K562 (cell line): Measurements from ENCODE around the gene FGGY. TPM values are rescaled to one million over a fixed set of nuclear protein-coding genes. Genes with fewer than 3 reads are reported as not detected.

Experiments
- ATAC-seq: fragments of 200-7000 bp; cut with Tn5 transposase; 3 replicates; pipeline ENCODE4 v1.9.1; 2020; ENCODE audit warnings: moderate library complexity
- BruUV-seq: library from RNA; stranded (reverse); fragments of 400-500 nt; replicated peaks from 2 replicates; lab custom pipeline; 2021; lab: Mats Ljungman, UMichigan
- CTCF ChIA-PET: fragments of 300-600 bp; formaldehyde crosslinking; extraction: SDS; loops from one replicate; lab custom pipeline; 2021; ENCODE audit warnings: low intra/inter-chr PET ratio; lab: Yijun Ruan, JAX
- POLR2A ChIA-PET: fragments of 300-600, 350-650 bp; sonication (Branson Sonifier 250); formaldehyde crosslinking; extraction: SDS; loops from one replicate; lab custom pipeline; 2021; ENCODE audit warnings: antibody characterized with exemption, inconsistent platforms; lab: Yijun Ruan, JAX
- DNase-seq, 4 experiments: peaks; one replicate each; pipeline versions ENCODE4 v3.0.0 to v3.0.0-alpha.2; 2011 to 2018; ENCODE audit warnings: low spot score in 3 of 4, mixed read lengths in 3 of 4; ENCODE audit errors: extremely low read depth in 1 of 4
- FAIRE-seq: peaks from 2 replicates; lab custom pipeline; 2011; peaks lifted over from hg19 to GRCh38; lab: Jason Lieb, UNC
- H2AFZ ChIP-seq: 2 replicates; pipeline ENCODE4 v1.6.0; 2011; ENCODE audit warnings: low read depth, low read length, control low read depth, inconsistent platforms
- H3K27ac ChIP-seq: fragments of 200-600 bp; 3 replicates; pipeline ENCODE4 v1.8.0; 2011; ENCODE audit warnings: low read depth, mild to moderate bottlenecking, control low read depth, inconsistent platforms, low read length, moderate library complexity, mixed read lengths; ENCODE audit errors: extremely low read depth
- H3K27me3 ChIP-seq, 2 experiments: fragments of 300-600 bp in 1 of 2; 2 replicates in 1 of 2; 3 replicates in 1 of 2; pipeline versions ENCODE4 v1.6.0 to v1.8.0; 2011; ENCODE audit warnings: inconsistent platforms in 2 of 2, low read length in 2 of 2, mild to moderate bottlenecking in 1 of 2, mixed read lengths in 1 of 2, moderate library complexity in 1 of 2; ENCODE audit not compliant: control insufficient read depth in 2 of 2, insufficient read depth in 2 of 2
- H3K36me3 ChIP-seq: fragments of 300-600 bp; 3 replicates; pipeline ENCODE4 v1.8.0; 2011; ENCODE audit warnings: mild to moderate bottlenecking, low read length, inconsistent platforms; ENCODE audit not compliant: control insufficient read depth, insufficient read depth
- H3K4me1 ChIP-seq, 2 experiments: fragments of 200-600 bp in 1 of 2; replicated peaks in 1 of 2; 2 replicates in 1 of 2; 3 replicates in 1 of 2; pipeline versions ENCODE4 v1.5.1 to v1.8.0; 2011; ENCODE audit warnings: inconsistent platforms in 2 of 2, low read length in 2 of 2, mild to moderate bottlenecking in 1 of 2, mixed read lengths in 1 of 2, moderate library complexity in 1 of 2; ENCODE audit not compliant: control insufficient read depth in 2 of 2, insufficient read depth in 2 of 2
- H3K4me2 ChIP-seq: 2 replicates; pipeline ENCODE4 v1.6.1; 2011; ENCODE audit warnings: low read length, control low read depth, inconsistent platforms, mixed read lengths; ENCODE audit not compliant: insufficient read depth
- H3K4me3 ChIP-seq: fragments of 200-600 bp; sonication (generic), shearing (Covaris generic); 2 replicates; pipeline ENCODE4 v1.5.1; 2016; ENCODE audit warnings: control low read depth, inconsistent platforms
- H3K79me2 ChIP-seq: fragments of 200-600 bp; 3 replicates; pipeline ENCODE4 v1.8.0; 2011; ENCODE audit warnings: low read length, inconsistent platforms; ENCODE audit not compliant: control insufficient read depth, insufficient read depth
- H3K9ac ChIP-seq, 2 experiments: 2 replicates each; pipeline versions ENCODE4 v1.6.0 to v1.6.1; 2011; ENCODE audit warnings: low read depth in 2 of 2, low read length in 2 of 2, control low read depth in 1 of 2, inconsistent platforms in 1 of 2, mild to moderate bottlenecking in 1 of 2, mixed read lengths in 1 of 2; ENCODE audit not compliant: insufficient read depth in 1 of 2
- H3K9me1 ChIP-seq: one replicate; pipeline ENCODE4 v1.6.0; 2011; ENCODE audit warnings: inconsistent platforms, mild to moderate bottlenecking, low read length, moderate library complexity; ENCODE audit not compliant: control insufficient read depth, insufficient read depth
- H3K9me3 ChIP-seq: replicated peaks from 2 replicates; pipeline ENCODE4 v1.5.1; 2011; ENCODE audit warnings: low read depth, low read length, inconsistent platforms; ENCODE audit not compliant: control insufficient read depth, insufficient read depth
- H4K20me1 ChIP-seq: replicated peaks from 2 replicates; pipeline ENCODE4 v1.6.1; 2011; ENCODE audit warnings: low read length, inconsistent platforms, mixed read lengths; ENCODE audit not compliant: control insufficient read depth, insufficient read depth
- ATF4 ChIP-seq: fragments of 450-650 bp; formaldehyde crosslinking; IDR thresholded peaks from 2 replicates; pipeline ENCODE4 v1.4.0; 2022; ENCODE audit warnings: mild to moderate bottlenecking, moderate library complexity
- GTF3C2 ChIP-seq: IDR thresholded peaks from 3 replicates; pipeline ENCODE4 v1.6.1; 2011; ENCODE audit warnings: borderline replicate concordance, mild to moderate bottlenecking, moderate library complexity; ENCODE audit not compliant: insufficient read length; ENCODE audit errors: extremely low read depth
- HINFP ChIP-seq: fragments of 450-650 bp; conservative IDR thresholded peaks from 2 replicates; pipeline ENCODE4 v1.6.1; 2016; ENCODE audit warnings: missing genetic modification characterization, low read depth, mild to moderate bottlenecking, control low read depth, missing compliant biosample characterization
- HIVEP1 ChIP-seq: fragments of 250-450 bp; sonication (Bioruptor Pico); IDR thresholded peaks from 2 replicates; pipeline ENCODE4 v1.4.0; 2020; ENCODE audit warnings: mild to moderate bottlenecking
- PKNOX1 ChIP-seq: fragments of 450-650 bp; IDR thresholded peaks from 2 replicates; pipeline ENCODE4 v1.6.1; 2016
- PML ChIP-seq: IDR thresholded peaks from 2 replicates; pipeline ENCODE4 v1.6.1; 2012; ENCODE audit warnings: low read length, inconsistent platforms
- PTBP1 ChIP-seq: fragments of 200-400 bp; formaldehyde crosslinking; IDR thresholded peaks from 2 replicates; pipeline ENCODE4 v1.6.1; 2017; ENCODE audit warnings: low read depth, low read length
- ZNF644 ChIP-seq: fragments of 200-800 bp; sonication (Bioruptor generic); IDR thresholded peaks from 2 replicates; pipeline ENCODE4 v1.6.1; 2016; ENCODE audit warnings: low read depth, missing genetic modification characterization, missing compliant biosample characterization
- in situ Hi-C: fragments of 300-500 bp; cut with MboI; formaldehyde crosslinking; loops from 4 replicates; pipeline ENCODE4 v1.15.0; 2018; ENCODE audit warnings: inconsistent platforms, mixed read lengths
- intact Hi-C: fragments of 100-400 bp; cut with micrococcal nuclease; formaldehyde crosslinking; loops from 2 replicates; pipeline ENCODE4 v1.14.2; 2022
- polyA plus RNA-seq, 8 experiments: library from polyadenylated mRNA; depleted of rRNA in 4 of 8; stranded (reverse) in 5 of 8; unstranded in 3 of 8; fragments of >200 nt; fragmentation: Nextera tagmentation in 2 of 8; fragmentation: Illumina TruSeq in 1 of 8; extraction: Ambion mirVana in 2 of 8; extraction: Trizol in 1 of 8; gene quantifications; 2 replicates each; pipeline versions ENCODE4 v1.2.1 to v1.2.3, GENCODE V29; 2011 to 2014; ENCODE audit warnings: inconsistent platforms in 1 of 8, missing spikeins in 1 of 8
- total RNA-seq, 7 experiments: library from RNA; depleted of rRNA in 6 of 7; stranded (reverse); fragments of >200 nt in 6 of 7; fragmentation: Illumina TruSeq in 2 of 7; extraction: Trizol in 2 of 7; gene quantifications; 2 replicates each; pipeline versions ENCODE4 v1.2.1 to v1.2.3, GENCODE V29; 2011 to 2021; ENCODE audit warnings: low replicate concordance in 1 of 7

FGGY gene
- total and polyA plus RNA-seq, 9 of the 15 experiments (the other 6 are each of a cell fraction or from before 2014, with no cell fraction given): 9.7 to 19.2 (median 12.6) TPM

- Histone ChIP-seq H3K27me3 (no peaks in the 10 kb centered on the region; a peak in 2 of 5 replicates), H3K36me3 (no peaks in the 10 kb centered on the region), H3K4me2 (no peak overlapping the region), H3K27ac (no peak overlapping the region), H3K4me1 (no peaks in the 10 kb centered on the region), H3K9ac (no peak overlapping the region), H3K9me3 (no peaks in the 10 kb centered on the region), H3K79me2 (no peaks in the 10 kb centered on the region), H4K20me1 (no peaks in the 10 kb centered on the region), H3K9me1 (no peaks in the 10 kb centered on the region), H2AFZ (no peak overlapping the region), H3K4me3 (no peak overlapping the region)
- DNase-seq: no peak
- intact Hi-C loops: no loop called here
- no peak for FAIRE-seq
- in situ Hi-C loops: no loop called here
- ChIA-PET CTCF (interaction anchor here (0.6 kb wide), 1 partner anchor 330 kb away, joined by 3 read pairs; no protein-coding TSS in a partner anchor), POLR2A (interaction anchor here (1.5 kb wide), 1 partner anchor 11 kb away, joined by 7 read pairs; no protein-coding TSS in a partner anchor)
- TF ChIP-seq ZNF644 (tag) (no peak), ATF4 (CRISPR knock-in tag) (no peak), HINFP (tag) (no peak), PTBP1 (no peak), PKNOX1 (no peak), PML (no peak), GTF3C2 (no peak), HIVEP1 (CRISPR knock-in tag) (no peak)
- no TSS peak for BruUV-seq
- ATAC-seq: no peak
Observed at GRCh38 chr1:59718989-59719360, 422.1 kb downstream of the FGGY start.
